Urinary bladder (tissue), 4 donors: Measurements from ENCODE around the gene SETBP1. TPM values are rescaled to one million over a fixed set of nuclear protein-coding genes. Genes with fewer than 3 reads are reported as not detected.

Source experiments
- DNase-seq: peaks from one replicate; pipeline ENCODE4 v3.0.0-alpha.2; 2015; ENCODE audit errors: extremely low spot score
- H3K27ac ChIP-seq: one replicate; pipeline ENCODE4 v1.5.1; 2013; ENCODE audit warnings: low read depth, mild to moderate bottlenecking, moderate library complexity
- H3K36me3 ChIP-seq: one replicate; pipeline ENCODE4 v1.6.1; 2013; ENCODE audit warnings: mild to moderate bottlenecking, moderate library complexity; ENCODE audit not compliant: insufficient read depth
- H3K4me1 ChIP-seq: one replicate; pipeline ENCODE4 v1.6.1; 2013; ENCODE audit warnings: mild to moderate bottlenecking, moderate library complexity; ENCODE audit not compliant: insufficient read depth
- H3K4me3 ChIP-seq: one replicate; pipeline ENCODE4 v1.5.1; 2013; ENCODE audit warnings: low read depth, low read length
- WGBS: extraction: QIAGEN DNeasy Blood & Tissue Kit; methylation state at CpG from one replicate; pipeline ENCODE4 v1.1.7; 2013; 5-methylcytosine and 5-hydroxymethylcytosine counted together
- polyA plus RNA-seq: library from polyadenylated mRNA; stranded (reverse); fragments of 200-250 nt; gene quantifications from one replicate; pipeline ENCODE4 v1.2.3, GENCODE V29; 2013
- total RNA-seq: library from RNA; depleted of rRNA; stranded (reverse); fragments of >200 nt; gene quantifications from one replicate; pipeline ENCODE4 v1.2.3, GENCODE V29; 2014
- donor health status: healthy with polysubstance abuse.
- donor health status: healthy.

Gene SETBP1
- total and polyA plus RNA-seq, 2 donors: 12.6 to 46.7 TPM

- H3K4me1 ChIP-seq: no peaks in the 10 kb centered on the region
- DNase-seq: no peak
- H3K36me3 ChIP-seq: no peaks in the 10 kb centered on the region
- H3K27ac ChIP-seq: no peak overlapping the region
- no peak overlapping the region for H3K4me3 ChIP-seq
- 82% methylated on average over 8 of the region's 8 CpGs for WGBS
Measured at GRCh38 chr18:45034179-45034578, 353.5 kb downstream of the SETBP1 start.

GRCh38 chr18:45037618-45038017 is 356.9 kb downstream of the SETBP1 start:
- Histone ChIP-seq H3K4me1 (no peaks in the 10 kb centered on the region), H3K4me3 (no peak overlapping the region), H3K27ac (no peak overlapping the region), H3K36me3 (no peaks in the 10 kb centered on the region)
- DNase-seq: no peak
- WGBS: 95% methylated on average over 2 of the region's 2 CpGs

- no peaks in the 10 kb centered on the region for H3K36me3 ChIP-seq
- no peaks in the 10 kb centered on the region for H3K4me1 ChIP-seq
- H3K4me3 ChIP-seq: no peak overlapping the region
- no peak overlapping the region for H3K27ac ChIP-seq
- no peak for DNase-seq
- 77% methylated on average over 5 of the region's 5 CpGs for WGBS
Measured at GRCh38 chr18:45039376-45039775, 358.7 kb downstream of the SETBP1 start.

- DNase-seq: no peak
- Histone ChIP-seq H3K4me1 (no peaks in the 10 kb centered on the region), H3K4me3 (no peak overlapping the region), H3K27ac (no peak overlapping the region), H3K36me3 (no peaks in the 10 kb centered on the region)
- WGBS: 92% methylated on average over 1 of the region's 1 CpG
Measured at GRCh38 chr18:45040879-45041278, 360.2 kb downstream of the SETBP1 start.

- no peak overlapping the region for H3K4me3 ChIP-seq
- no peak overlapping the region for H3K27ac ChIP-seq
- no peak for DNase-seq
- H3K4me1 ChIP-seq: no peaks in the 10 kb centered on the region
- 90% methylated on average over 7 of the region's 7 CpGs for WGBS
- no peaks in the 10 kb centered on the region for H3K36me3 ChIP-seq
Measured at GRCh38 chr18:45044787-45045186, 364.1 kb downstream of the SETBP1 start.

GRCh38 chr18:45046228-45046627 is 365.5 kb downstream of the SETBP1 start:
- no peaks in the 10 kb centered on the region for H3K4me1 ChIP-seq
- no peak for DNase-seq
- H3K4me3 ChIP-seq: no peak overlapping the region
- WGBS: 92% methylated on average over 3 of the region's 3 CpGs
- no peak overlapping the region for H3K27ac ChIP-seq
- no peaks in the 10 kb centered on the region for H3K36me3 ChIP-seq

GRCh38 chr18:45046961-45047360 is 366.3 kb downstream of the SETBP1 start:
- Histone ChIP-seq H3K36me3 (no peaks in the 10 kb centered on the region), H3K27ac (no peak overlapping the region), H3K4me1 (no peaks in the 10 kb centered on the region), H3K4me3 (no peak overlapping the region)
- 92% methylated on average over 6 of the region's 6 CpGs for WGBS
- no peak for DNase-seq

- 76% methylated on average over 4 of the region's 4 CpGs for WGBS
- no peak overlapping the region for H3K27ac ChIP-seq
Measured at GRCh38 chr18:45049578-45050319, 369.1 kb downstream of the SETBP1 start.

GRCh38 chr18:45050712-45051601 is 370.3 kb downstream of the SETBP1 start:
- no peaks in the 10 kb centered on the region for H3K4me1 ChIP-seq
- H3K27ac ChIP-seq: peak overlapping the region; percentile 6
- DNase-seq: peak; percentile 59
- no peaks in the 10 kb centered on the region for H3K36me3 ChIP-seq
- 39% methylated on average over 3 of the region's 3 CpGs for WGBS
- no peak overlapping the region for H3K4me3 ChIP-seq

More at GRCh38 chr18:45049578-45050319, 369.1 kb downstream of the SETBP1 start:
- DNase-seq: no peak
- Histone ChIP-seq H3K36me3 (no peaks in the 10 kb centered on the region), H3K4me3 (no peak overlapping the region), H3K4me1 (no peaks in the 10 kb centered on the region)

GRCh38 chr18:45054636-45055035 is 373.9 kb downstream of the SETBP1 start:
- 83% methylated on average over 3 of the region's 3 CpGs for WGBS
- peak overlapping the region; percentile 41 for H3K27ac ChIP-seq
- no peaks in the 10 kb centered on the region for H3K4me1 ChIP-seq
- DNase-seq: no peak
- H3K36me3 ChIP-seq: no peaks in the 10 kb centered on the region
- no peak overlapping the region for H3K4me3 ChIP-seq

GRCh38 chr18:45055811-45056210 is 375.1 kb downstream of the SETBP1 start:
- Histone ChIP-seq H3K4me3 (no peak overlapping the region), H3K27ac (no peak overlapping the region), H3K4me1 (no peaks in the 10 kb centered on the region), H3K36me3 (no peaks in the 10 kb centered on the region)
- DNase-seq: no peak
- WGBS: 97% methylated on average over 1 of the region's 1 CpG

GRCh38 chr18:45056926-45057325 is 376.2 kb downstream of the SETBP1 start:
- H3K4me3 ChIP-seq: no peak overlapping the region
- no peaks in the 10 kb centered on the region for H3K36me3 ChIP-seq
- no peaks in the 10 kb centered on the region for H3K4me1 ChIP-seq
- H3K27ac ChIP-seq: no peak overlapping the region
- DNase-seq: no peak

- H3K4me3 ChIP-seq: no peak overlapping the region
- H3K4me1 ChIP-seq: no peaks in the 10 kb centered on the region
- H3K36me3 ChIP-seq: no peaks in the 10 kb centered on the region
- no peak overlapping the region for H3K27ac ChIP-seq
- no peak for DNase-seq
- 74% methylated on average over 4 of the region's 4 CpGs for WGBS
Measured at GRCh38 chr18:45057955-45058600, 377.4 kb downstream of the SETBP1 start.
